ENCODE measurements around the gene GPR18.
A peak's percentile ranks its signal among the peaks of the same experiment; 100 is the strongest.

GPR18 gene, protein sequence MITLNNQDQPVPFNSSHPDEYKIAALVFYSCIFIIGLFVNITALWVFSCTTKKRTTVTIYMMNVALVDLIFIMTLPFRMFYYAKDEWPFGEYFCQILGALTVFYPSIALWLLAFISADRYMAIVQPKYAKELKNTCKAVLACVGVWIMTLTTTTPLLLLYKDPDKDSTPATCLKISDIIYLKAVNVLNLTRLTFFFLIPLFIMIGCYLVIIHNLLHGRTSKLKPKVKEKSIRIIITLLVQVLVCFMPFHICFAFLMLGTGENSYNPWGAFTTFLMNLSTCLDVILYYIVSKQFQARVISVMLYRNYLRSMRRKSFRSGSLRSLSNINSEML

GRCh38 chr13:99258210-99258860 lies at the start of gene GPR18:
Gene GPR18, minus strand, starts transcription at chr13:99258379. Its CDS starts 2,507 bp downstream, at chr13:99255872.
- H4K20me1 ChIP-seq (ENCODE audit: insufficient read depth, low read length) = peaks cover 13% of the 10 kb centered on the region
- H3K4me1 ChIP-seq (ENCODE audit: low read length) = peaks cover 5% of the 10 kb centered on the region
- H3K4me3 ChIP-seq (ENCODE audit: low read length) = no peak within 1 kb of the TSS
- no peaks in the 10 kb centered on the region for H3K36me3 ChIP-seq (replicated peaks; ENCODE audit: insufficient read depth, low read length)
- no peak for TF ChIP-seq EZH2phosphoT487 (IDR thresholded peaks at IDR 0.05; ENCODE audit: low read length)
- no peak for TF ChIP-seq EZH2 (optimal IDR thresholded peaks at IDR 0.05; ENCODE audit: low read depth, low read length)
- no peak for TF ChIP-seq CTCF (IDR thresholded peaks at IDR 0.05; ENCODE audit: low read length)
- peaks cover 36% of the 10 kb centered on the region for H3K27me3 ChIP-seq (replicated peaks; ENCODE audit: insufficient read depth, low read length)
- H3K4me2 ChIP-seq (ENCODE audit: low read depth, low read length) = peak within 1 kb of the TSS; percentile 15; the same call in 1 of the 2 replicates
- H3F3A ChIP-seq (ENCODE audit: insufficient read depth, low read length) = peaks cover 3% of the 10 kb centered on the region; the same call in 1 of the 2 replicates
- DNase-seq = no peak
- no peak within 1 kb of the TSS for H3K9ac ChIP-seq (ENCODE audit: low read length)
- no peaks in the 10 kb centered on the region for H3K79me2 ChIP-seq (ENCODE audit: low read length)
- H3K9me3 ChIP-seq (replicated peaks; ENCODE audit: insufficient read depth, low read length) = no peaks in the 10 kb centered on the region
- no peak within 1 kb of the TSS for H2AFZ ChIP-seq (ENCODE audit: low read length)
- H3K27ac ChIP-seq (ENCODE audit: low read length) = no peak within 1 kb of the TSS
- no peaks in the 10 kb centered on the region for H3K9me2 ChIP-seq (replicated peaks; ENCODE audit: insufficient read depth, low read length)

GRCh38 chr13:99307648-99308339 lies 49.6 kb upstream of the GPR18 start:
- no peaks in the 10 kb centered on the region for H4K20me1 ChIP-seq (ENCODE audit: insufficient read depth, low read length)
- H2AFZ ChIP-seq (ENCODE audit: low read length) = no peak overlapping the region
- H3K9me3 ChIP-seq (replicated peaks; ENCODE audit: insufficient read depth, low read length) = no peaks in the 10 kb centered on the region
- DNase-seq = no peak
- H3K4me1 ChIP-seq (ENCODE audit: low read length) = no peaks in the 10 kb centered on the region
- no peaks in the 10 kb centered on the region for H3F3A ChIP-seq (ENCODE audit: insufficient read depth, low read length)
- no peaks in the 10 kb centered on the region for H3K36me3 ChIP-seq (replicated peaks; ENCODE audit: insufficient read depth, low read length)
- no peak overlapping the region for H3K4me3 ChIP-seq (ENCODE audit: low read length)
- no peaks in the 10 kb centered on the region for H3K79me2 ChIP-seq (ENCODE audit: low read length)
- no peaks in the 10 kb centered on the region for H3K27me3 ChIP-seq (replicated peaks; ENCODE audit: insufficient read depth, low read length)
- no peak overlapping the region for H3K27ac ChIP-seq (ENCODE audit: low read length)
- H3K4me2 ChIP-seq (ENCODE audit: low read depth, low read length) = no peak overlapping the region
- H3K9ac ChIP-seq (ENCODE audit: low read length) = no peak overlapping the region
- TF ChIP-seq CTCF (IDR thresholded peaks at IDR 0.05; ENCODE audit: low read length) = no peak
- TF ChIP-seq EZH2 (optimal IDR thresholded peaks at IDR 0.05; ENCODE audit: low read depth, low read length) = no peak
- TF ChIP-seq EZH2phosphoT487 (IDR thresholded peaks at IDR 0.05; ENCODE audit: low read length) = no peak
- H3K9me2 ChIP-seq (replicated peaks; ENCODE audit: insufficient read depth, low read length) = no peaks in the 10 kb centered on the region

GRCh38 chr13:99307247-99307646 lies 49.1 kb upstream of the GPR18 start, which contains the start of gene GPR183:
Gene GPR183, minus strand, starts transcription at chr13:99307399. Its CDS starts 11,254 bp downstream, at chr13:99296145.
- no peak within 1 kb of the TSS for H3K4me2 ChIP-seq (ENCODE audit: low read depth, low read length)
- no peaks in the 10 kb centered on the region for H3K36me3 ChIP-seq (replicated peaks; ENCODE audit: insufficient read depth, low read length)
- TF ChIP-seq EZH2 (optimal IDR thresholded peaks at IDR 0.05; ENCODE audit: low read depth, low read length) = no peak
- TF ChIP-seq EZH2phosphoT487 (IDR thresholded peaks at IDR 0.05; ENCODE audit: low read length) = no peak
- TF ChIP-seq CTCF (IDR thresholded peaks at IDR 0.05; ENCODE audit: low read length) = no peak
- H3K9ac ChIP-seq (ENCODE audit: low read length) = no peak within 1 kb of the TSS
- H3K9me2 ChIP-seq (replicated peaks; ENCODE audit: insufficient read depth, low read length) = no peaks in the 10 kb centered on the region
- no peak within 1 kb of the TSS for H3K27ac ChIP-seq (ENCODE audit: low read length)
- no peaks in the 10 kb centered on the region for H3K27me3 ChIP-seq (replicated peaks; ENCODE audit: insufficient read depth, low read length)
- no peak within 1 kb of the TSS for H3K4me3 ChIP-seq (ENCODE audit: low read length)
- H3K9me3 ChIP-seq (replicated peaks; ENCODE audit: insufficient read depth, low read length) = no peaks in the 10 kb centered on the region
- H3F3A ChIP-seq (ENCODE audit: insufficient read depth, low read length) = no peaks in the 10 kb centered on the region
- H4K20me1 ChIP-seq (ENCODE audit: insufficient read depth, low read length) = no peaks in the 10 kb centered on the region
- no peaks in the 10 kb centered on the region for H3K4me1 ChIP-seq (ENCODE audit: low read length)
- no peaks in the 10 kb centered on the region for H3K79me2 ChIP-seq (ENCODE audit: low read length)
- no peak within 1 kb of the TSS for H2AFZ ChIP-seq (ENCODE audit: low read length)
- DNase-seq = no peak
